H9 (cell line): ENCODE measurements around the gene RUNX2. TPM values are rescaled to one million over a fixed set of nuclear protein-coding genes. Genes with fewer than 3 reads are reported as not detected.

Experiments used
- DNase-seq: peaks from one replicate; pipeline ENCODE4 v3.0.0-alpha.2; 2017
- H2AFZ ChIP-seq: one replicate; pipeline ENCODE4 v1.6.1; 2013; ENCODE audit warnings: mild to moderate bottlenecking, low read length, control low read depth, moderate library complexity
- H2AK5ac ChIP-seq: 2 replicates; pipeline ENCODE4 v1.6.1; 2013; ENCODE audit warnings: low read length, control low read depth, mixed read lengths; ENCODE audit not compliant: insufficient read length
- H2BK120ac ChIP-seq: one replicate; pipeline ENCODE4 v1.6.1; 2013; ENCODE audit warnings: low read depth, mild to moderate bottlenecking, low read length, control low read depth, inconsistent platforms; ENCODE audit not compliant: poor library complexity, severe bottlenecking
- H2BK12ac ChIP-seq: 2 replicates; pipeline ENCODE4 v1.6.1; 2013; ENCODE audit warnings: low read length, control low read depth, mixed read lengths, low read depth; ENCODE audit not compliant: insufficient read length
- H2BK15ac ChIP-seq: 2 replicates; pipeline ENCODE4 v1.6.1; 2013; ENCODE audit warnings: low read depth, low read length, control low read depth
- H2BK20ac ChIP-seq: one replicate; pipeline ENCODE4 v1.6.1; 2013; ENCODE audit warnings: low read depth, mild to moderate bottlenecking, low read length, control low read depth, inconsistent platforms; ENCODE audit not compliant: poor library complexity, severe bottlenecking
- H2BK5ac ChIP-seq: 2 replicates; pipeline ENCODE4 v1.6.1; 2013; ENCODE audit warnings: low read length, control low read depth, mixed read lengths; ENCODE audit not compliant: insufficient read length
- H3K14ac ChIP-seq: 2 replicates; pipeline ENCODE4 v1.6.1; 2013; ENCODE audit warnings: low read length, control low read depth; ENCODE audit not compliant: insufficient read depth
- H3K18ac ChIP-seq: 2 replicates; pipeline ENCODE4 v1.6.1; 2013; ENCODE audit warnings: low read depth, mild to moderate bottlenecking, mixed read lengths, low read length, control low read depth; ENCODE audit not compliant: insufficient read length
- H3K23ac ChIP-seq: 2 replicates; pipeline ENCODE4 v1.6.1; 2013; ENCODE audit warnings: low read length, control low read depth, mixed read lengths, low read depth; ENCODE audit not compliant: insufficient read length
- H3K23me2 ChIP-seq: 2 replicates; pipeline ENCODE4 v1.6.1; 2013; ENCODE audit warnings: low read depth, mild to moderate bottlenecking, mixed read lengths, low read length, control low read depth; ENCODE audit not compliant: insufficient read length, poor library complexity, severe bottlenecking
- H3K27ac ChIP-seq: 2 replicates; pipeline ENCODE4 v1.5.1; 2013; ENCODE audit warnings: low read length, control low read depth, mixed read lengths, low read depth; ENCODE audit not compliant: insufficient read length
- H3K27me3 ChIP-seq: 2 replicates; pipeline ENCODE4 v1.6.1; 2013; ENCODE audit warnings: low read length, control low read depth, inconsistent platforms; ENCODE audit not compliant: insufficient read depth
- H3K4ac ChIP-seq: 2 replicates; pipeline ENCODE4 v1.6.1; 2013; ENCODE audit warnings: low read depth, mild to moderate bottlenecking, control low read depth, inconsistent platforms, low read length, moderate library complexity
- H3K4me1 ChIP-seq: 2 replicates; pipeline ENCODE4 v1.6.1; 2013; ENCODE audit warnings: low read length, control low read depth, inconsistent platforms; ENCODE audit not compliant: insufficient read depth
- H3K4me2 ChIP-seq: 2 replicates; pipeline ENCODE4 v1.6.1; 2013; ENCODE audit warnings: low read length, control low read depth, mixed read lengths; ENCODE audit not compliant: insufficient read length, insufficient read depth
- H3K56ac ChIP-seq: 2 replicates; pipeline ENCODE4 v1.6.1; 2013; ENCODE audit warnings: low read depth, mild to moderate bottlenecking, mixed read lengths, low read length, control low read depth; ENCODE audit not compliant: insufficient read length
- H3K79me1 ChIP-seq: 2 replicates; pipeline ENCODE4 v1.6.1; 2013; ENCODE audit warnings: low read depth, mild to moderate bottlenecking, moderate library complexity, low read length, control low read depth, inconsistent platforms; ENCODE audit not compliant: insufficient read depth, poor library complexity, severe bottlenecking
- H3K79me2 ChIP-seq: 2 replicates; pipeline ENCODE4 v1.6.1; 2013; ENCODE audit warnings: low read length, control low read depth, inconsistent platforms; ENCODE audit not compliant: insufficient read depth
- H3K9ac ChIP-seq: 2 replicates; pipeline ENCODE4 v1.6.1; 2013; ENCODE audit warnings: low read length, control low read depth, mixed read lengths; ENCODE audit not compliant: insufficient read length; ENCODE audit errors: extremely low read depth
- H3K9me3 ChIP-seq: one replicate; pipeline ENCODE4 v1.6.1; 2013; ENCODE audit warnings: low read depth, low read length, inconsistent platforms; ENCODE audit not compliant: control insufficient read depth
- H3T11ph ChIP-seq: one replicate; pipeline ENCODE4 v1.6.1; 2013; ENCODE audit warnings: mild to moderate bottlenecking, low read length, control low read depth, inconsistent platforms
- H4K20me1 ChIP-seq: one replicate; pipeline ENCODE4 v1.6.1; 2013; ENCODE audit not compliant: control insufficient read depth, insufficient read length, insufficient read depth
- H4K5ac ChIP-seq: 2 replicates; pipeline ENCODE4 v1.6.1; 2013; ENCODE audit warnings: low read depth, mild to moderate bottlenecking, mixed read lengths, low read length, control low read depth; ENCODE audit not compliant: insufficient read length
- H4K8ac ChIP-seq: replicated peaks from 2 replicates; pipeline ENCODE4 v1.6.1; 2013; ENCODE audit warnings: low read length, control low read depth, mixed read lengths, low read depth; ENCODE audit not compliant: insufficient read length
- H4K91ac ChIP-seq: 2 replicates; pipeline ENCODE4 v1.6.1; 2013; ENCODE audit warnings: low read depth, mild to moderate bottlenecking, moderate library complexity, mixed read lengths, low read length, control low read depth; ENCODE audit not compliant: insufficient read length
- H3K27ac Mint-ChIP-seq, 3 experiments: 2 replicates in 2 of 3; 3 replicates in 1 of 3; pipeline ENCODE4 v1.8.0; 2020 to 2021; ENCODE audit warnings: mixed read lengths in 3 of 3, mild to moderate bottlenecking in 1 of 3, moderate library complexity in 1 of 3
- H3K27me3 Mint-ChIP-seq: 2 replicates; pipeline ENCODE4 v1.8.0; 2021; ENCODE audit warnings: low read depth, mild to moderate bottlenecking, moderate library complexity, mixed read lengths
- H3K36me3 Mint-ChIP-seq, 3 experiments: 2 replicates in 2 of 3; 3 replicates in 1 of 3; pipeline ENCODE4 v1.8.0; 2020 to 2021; ENCODE audit warnings: low read depth in 3 of 3, mixed read lengths in 3 of 3; ENCODE audit not compliant: insufficient read depth in 1 of 3
- H3K4me1 Mint-ChIP-seq, 2 experiments: 2 replicates each; pipeline ENCODE4 v1.8.0; 2020; ENCODE audit warnings: mixed read lengths in 2 of 2
- H3K4me3 Mint-ChIP-seq, 2 experiments: 2 replicates in 1 of 2; 3 replicates in 1 of 2; pipeline ENCODE4 v1.8.0; 2020 to 2021; ENCODE audit warnings: mild to moderate bottlenecking in 2 of 2, mixed read lengths in 2 of 2, moderate library complexity in 1 of 2
- H3K9me3 Mint-ChIP-seq, 2 experiments: 2 replicates in 1 of 2; 3 replicates in 1 of 2; pipeline ENCODE4 v1.8.0; 2020; ENCODE audit warnings: mild to moderate bottlenecking in 2 of 2, mixed read lengths in 2 of 2, moderate library complexity in 1 of 2
- WGBS: extraction: QIAGEN DNeasy Blood & Tissue Kit; methylation state at CpG from one replicate; pipeline ENCODE4 v1.1.7; 2013; ENCODE audit warnings: missing lambda C conversion rate, low lambda C conversion rate, mixed read lengths; ENCODE audit not compliant: insufficient read length; ENCODE audit errors: extremely low coverage; 5-methylcytosine and 5-hydroxymethylcytosine counted together
- total RNA-seq: library from RNA; stranded (reverse); gene quantifications from 2 replicates; pipeline ENCODE4 v1.2.1, GENCODE V29; 2021
- TF ChIP-seq, protein P1 (sequence below): fragments of 200-600 bp; sonication (generic); conservative IDR thresholded peaks from 3 replicates; pipeline ENCODE4 v1.8.0; 2021; ENCODE audit warnings: antibody characterized with exemption, mild to moderate bottlenecking

Gene RUNX2
- total RNA-seq, 1 experiment from 2014 or later, result 0.15 TPM

DNA sequence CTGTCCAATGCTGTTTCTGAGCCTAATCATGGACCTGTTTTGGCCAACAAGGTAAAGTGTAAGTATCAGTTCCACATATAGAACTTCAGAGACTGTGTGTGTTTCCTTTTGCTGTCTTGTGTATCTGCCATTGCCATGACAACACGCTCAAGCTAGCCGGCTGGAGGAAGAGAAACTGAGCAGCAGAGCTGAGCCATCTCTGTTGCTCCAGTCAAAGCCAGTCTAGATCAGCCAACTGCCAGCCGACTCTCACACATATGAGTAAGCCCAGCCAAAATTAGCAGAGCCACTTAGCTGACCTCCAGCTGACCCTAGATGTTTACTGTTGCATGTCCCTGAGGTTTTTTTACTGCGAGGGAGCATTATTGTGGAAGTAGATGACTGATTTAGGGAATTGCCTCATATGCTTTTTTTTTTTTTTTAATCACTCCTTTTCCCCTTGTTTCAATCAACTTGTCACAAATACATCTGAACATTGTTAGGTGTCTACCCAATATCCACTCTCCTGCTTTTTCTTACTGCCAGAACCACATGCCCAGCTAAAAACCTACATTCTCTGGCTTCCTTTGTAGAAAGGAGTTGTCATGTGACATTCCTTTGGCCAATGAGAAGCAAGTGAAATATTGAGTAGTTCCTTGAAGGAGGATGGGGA is 353.9 kb downstream of the RUNX2 start:
- peaks cover 11 to 15% of the 10 kb centered on the region in 2 experiments; a peak in 4 of 5 replicates for H3K9me3 Mint-ChIP-seq
- H2AFZ ChIP-seq, result no peak overlapping the region
- no peaks in the 10 kb centered on the region for H3K79me1 ChIP-seq
- no peaks in the 10 kb centered on the region for H3K23me2 ChIP-seq
- no peak overlapping the region for H3K23ac ChIP-seq
- H2AK5ac ChIP-seq, result no peak overlapping the region
- no peak overlapping the region for H4K91ac ChIP-seq
- no peak overlapping the region for H4K8ac ChIP-seq
- no peak overlapping the region for H3K27ac Mint-ChIP-seq
- no CpG with 5 or more reads among the region's 4 CpGs for WGBS
- H3T11ph ChIP-seq, result no peak overlapping the region
- H3K9ac ChIP-seq, result no peak overlapping the region
- peaks cover 6% of the 10 kb centered on the region for H3K27me3 Mint-ChIP-seq
- no peak overlapping the region for H2BK120ac ChIP-seq
- H3K4me3 Mint-ChIP-seq, result no peak overlapping the region
- no peak overlapping the region for H3K27ac ChIP-seq
- no peak overlapping the region for H2BK5ac ChIP-seq
- peaks cover 4 to 5% of the 10 kb centered on the region in 2 experiments for H3K4me1 Mint-ChIP-seq
- H2BK20ac ChIP-seq, result no peak overlapping the region
- H3K79me2 ChIP-seq, result no peaks in the 10 kb centered on the region
- H4K5ac ChIP-seq, result no peak overlapping the region
- no peaks in the 10 kb centered on the region for H3K27me3 ChIP-seq
- peaks cover 4% of the 10 kb centered on the region; the same call in 1 of the 2 replicates for H3K4me1 ChIP-seq
- TF ChIP-seq, protein P1, sequence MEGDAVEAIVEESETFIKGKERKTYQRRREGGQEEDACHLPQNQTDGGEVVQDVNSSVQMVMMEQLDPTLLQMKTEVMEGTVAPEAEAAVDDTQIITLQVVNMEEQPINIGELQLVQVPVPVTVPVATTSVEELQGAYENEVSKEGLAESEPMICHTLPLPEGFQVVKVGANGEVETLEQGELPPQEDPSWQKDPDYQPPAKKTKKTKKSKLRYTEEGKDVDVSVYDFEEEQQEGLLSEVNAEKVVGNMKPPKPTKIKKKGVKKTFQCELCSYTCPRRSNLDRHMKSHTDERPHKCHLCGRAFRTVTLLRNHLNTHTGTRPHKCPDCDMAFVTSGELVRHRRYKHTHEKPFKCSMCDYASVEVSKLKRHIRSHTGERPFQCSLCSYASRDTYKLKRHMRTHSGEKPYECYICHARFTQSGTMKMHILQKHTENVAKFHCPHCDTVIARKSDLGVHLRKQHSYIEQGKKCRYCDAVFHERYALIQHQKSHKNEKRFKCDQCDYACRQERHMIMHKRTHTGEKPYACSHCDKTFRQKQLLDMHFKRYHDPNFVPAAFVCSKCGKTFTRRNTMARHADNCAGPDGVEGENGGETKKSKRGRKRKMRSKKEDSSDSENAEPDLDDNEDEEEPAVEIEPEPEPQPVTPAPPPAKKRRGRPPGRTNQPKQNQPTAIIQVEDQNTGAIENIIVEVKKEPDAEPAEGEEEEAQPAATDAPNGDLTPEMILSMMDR, result no peak
- no peak overlapping the region for H3K4me2 ChIP-seq
- H3K14ac ChIP-seq, result no peak overlapping the region
- H3K56ac ChIP-seq, result no peak overlapping the region
- H3K4ac ChIP-seq, result no peak overlapping the region
- DNase-seq, result no peak
- H3K18ac ChIP-seq, result no peak overlapping the region
- H2BK12ac ChIP-seq, result no peak overlapping the region
- no peak overlapping the region for H2BK15ac ChIP-seq
- H3K9me3 ChIP-seq, result no peaks in the 10 kb centered on the region
- H4K20me1 ChIP-seq, result no peaks in the 10 kb centered on the region
- H3K36me3 Mint-ChIP-seq, result peaks cover 2 to 10% (median 3%) of the 10 kb centered on the region in 3 experiments; a peak in 5 of 7 replicates
